Stomach (tissue), 9 donors: ENCODE results near the gene CETN1. TPM values are rescaled to one million over a fixed set of nuclear protein-coding genes. Genes with fewer than 3 reads are reported as not detected.
A peak's percentile ranks its signal among the peaks of the same experiment; 100 is the strongest.

Experiments
- DNase-seq, 2 donors: peaks; one replicate each; pipeline versions ENCODE4 v3.0.0 to v3.0.0-alpha.2; 2013 to 2019
- H3K27ac ChIP-seq, 5 donors: fragments of 200-600 bp in 4 of 5; sonication (generic) in 4 of 5; one replicate each; pipeline ENCODE4 v1.5.1; 2013 to 2019; ENCODE audit warnings: mild to moderate bottlenecking in 1 of 5, moderate library complexity in 1 of 5
- H3K27me3 ChIP-seq, 3 donors: fragments of 200-600 bp; sonication (generic); one replicate each; pipeline ENCODE4 v1.5.1; 2017 to 2019; ENCODE audit warnings: mixed run types in 1 of 3
- H3K36me3 ChIP-seq, 4 donors: fragments of 200-600 bp; sonication (generic); 1 replicate in 3 of 4; 2 replicates in 1 of 4; pipeline ENCODE4 v1.5.1; 2016 to 2019
- H3K4me1 ChIP-seq, 4 donors: fragments of 200-600 bp; sonication (generic); one replicate each; pipeline ENCODE4 v1.5.1; 2016 to 2019
- H3K4me3 ChIP-seq, 4 donors: fragments of 200-600 bp; sonication (generic) in 3 of 4; one replicate each; pipeline ENCODE4 v1.5.1; 2016 to 2019; ENCODE audit warnings: mild to moderate bottlenecking in 1 of 4
- H3K9me3 ChIP-seq, 4 donors: fragments of 200-600 bp; sonication (generic); one replicate each; pipeline ENCODE4 v1.5.1; 2016 to 2019
- CTCF ChIP-seq, 7 experiments: fragments of 450-650 bp in 4 of 7; fragments of 200-600 bp in 3 of 7; sonication (generic) in 3 of 7; IDR thresholded peaks; one replicate each; pipeline ENCODE4 v1.5.1; 2016 to 2019; ENCODE audit warnings: antibody characterized with exemption in 7 of 7, control low read depth in 2 of 7, mild to moderate bottlenecking in 1 of 7
- EP300 ChIP-seq: sonication (generic); formaldehyde crosslinking; IDR thresholded peaks from one replicate; pipeline ENCODE4 v1.6.1; 2017; ENCODE audit warnings: antibody characterized with exemption
- POLR2A ChIP-seq, 4 donors: fragments of 450-650 bp; IDR thresholded peaks; one replicate each; pipeline ENCODE4 v1.6.1; 2016; ENCODE audit warnings: antibody characterized with exemption in 4 of 4, control low read depth in 2 of 4, mild to moderate bottlenecking in 1 of 4, moderate library complexity in 1 of 4
- POLR2AphosphoS5 ChIP-seq, 3 donors: sonication (generic); formaldehyde crosslinking; IDR thresholded peaks; one replicate each; pipeline ENCODE4 v1.6.1; 2016; ENCODE audit warnings: antibody characterized with exemption in 3 of 3
- WGBS, 5 donors: extraction: QIAGEN DNeasy Blood & Tissue Kit in 3 of 5; methylation state at CpG; one replicate each; pipeline versions ENCODE4 v1.1.5 to v1.1.7; 2013 to 2018; 5-methylcytosine and 5-hydroxymethylcytosine counted together
- intact Hi-C: fragments of 100-400 bp; cut with DNase I; formaldehyde crosslinking; loops from one replicate; pipeline ENCODE4 v1.15.1; 2023; ENCODE audit warnings: low total_unique reads
- polyA plus RNA-seq, 3 donors: library from polyadenylated mRNA; stranded (reverse); fragments of 200-250 nt; gene quantifications; one replicate each; pipeline ENCODE4 v1.2.3, GENCODE V29; 2013
- total RNA-seq, 5 donors: library from RNA; depleted of rRNA; stranded (reverse); fragments of >200 nt; gene quantifications; one replicate each; pipeline versions ENCODE4 v1.1.0 to v1.2.3, GENCODE V29; 2014 to 2016
- donor health status: healthy with polysubstance abuse.
- donor health status: Bipolar disorder and iron deficiency.
- donor health status: healthy.

The CETN1 gene
- total and polyA plus RNA-seq, 8 donors: not detected

DNA sequence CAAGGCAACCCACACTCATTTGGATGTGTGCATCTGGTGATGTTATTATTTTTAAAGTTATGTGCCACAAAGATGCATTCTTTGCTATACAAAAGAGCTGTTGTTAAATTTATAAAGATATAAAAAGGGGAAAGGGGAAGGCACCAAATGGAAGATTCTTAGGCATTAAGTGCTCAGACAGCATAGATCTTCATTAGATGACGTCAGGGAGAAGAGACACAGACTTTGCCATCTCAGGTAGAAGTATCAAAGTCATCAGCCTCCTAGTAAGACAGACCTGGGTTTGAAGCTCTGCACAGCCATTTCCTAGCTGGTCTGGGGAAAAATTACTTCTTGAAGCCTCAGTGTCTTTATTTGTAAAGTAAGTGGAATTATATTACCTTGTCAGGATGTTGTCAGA is 15.4 kb downstream of the CETN1 start:
- Histone ChIP-seq H3K9me3 (peaks cover 0 to 4% (median 0%) of the 10 kb centered on the region in 4 donors), H3K4me1 (peaks cover 0 to 15% (median 6%) of the 10 kb centered on the region in 4 donors), H3K36me3 (no peaks in the 10 kb centered on the region), H3K4me3 (no peak overlapping the region), H3K27me3 (peaks cover 0 to 16% (median 0%) of the 10 kb centered on the region in 3 donors), H3K27ac (no peak overlapping the region)
- WGBS, 5 donors: 67 to 84% (median 81%) methylated on average over 1 of the region's 1 CpG
- DNase-seq: no peak
- no peak for TF ChIP-seq POLR2AphosphoS5 (IDR thresholded peaks at IDR 0.05)
- TF ChIP-seq EP300: no peak
- TF ChIP-seq CTCF (IDR thresholded peaks at IDR 0.05): no peak
- TF ChIP-seq POLR2A (IDR thresholded peaks at IDR 0.05): no peak
- intact Hi-C loops: no loop called here

DNA sequence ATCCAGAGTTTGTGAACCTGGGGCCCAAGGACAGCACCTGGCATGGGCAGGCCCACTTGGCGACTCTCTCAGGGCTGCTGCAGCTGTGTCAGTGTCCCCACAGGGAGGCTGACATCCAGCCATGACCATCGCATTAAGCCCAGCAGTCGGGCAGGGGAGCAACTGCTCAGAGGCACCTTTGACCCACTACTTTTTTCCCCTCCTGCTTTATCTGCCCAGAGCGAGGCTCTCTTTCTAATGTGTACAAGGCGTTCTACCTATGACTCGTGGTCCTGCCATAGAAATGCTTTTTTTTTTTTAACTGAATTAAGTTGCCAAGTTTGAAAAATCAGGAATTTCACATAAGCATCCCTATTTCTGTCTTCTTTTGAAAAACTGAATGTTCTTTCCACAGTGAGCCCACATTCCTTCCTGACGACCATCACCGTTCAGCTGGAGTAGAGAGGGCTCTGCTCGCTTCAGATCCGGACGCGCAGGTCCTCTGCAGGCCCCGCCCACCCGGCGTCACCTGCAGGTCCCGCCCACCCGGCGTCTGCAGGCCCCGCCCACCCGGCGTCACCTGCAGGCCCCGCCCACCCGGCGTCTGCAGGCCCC is 16.2 kb downstream of the CETN1 start:
- Histone ChIP-seq H3K4me3 (peak overlapping the region; percentile 7 to 40 (median 32)), H3K9me3 (no peaks in the 10 kb centered on the region), H3K4me1 (peaks cover 0 to 15% (median 6%) of the 10 kb centered on the region in 4 donors), H3K27ac (peak overlapping the region in 4 of 5 donors; percentile 11 to 36 (median 17)), H3K36me3 (no peaks in the 10 kb centered on the region), H3K27me3 (peaks cover 0 to 16% (median 0%) of the 10 kb centered on the region in 3 donors)
- intact Hi-C loops: no loop called here
- 9 to 19% (median 15%) methylated on average over 15 to 22 of the region's 24 CpGs for WGBS, 5 donors
- DNase-seq: peak in 1 of 2 donors; percentile 92
- TF ChIP-seq CTCF (IDR thresholded peaks at IDR 0.05) (no peak), EP300 (no peak), POLR2AphosphoS5 (IDR thresholded peaks at IDR 0.05) (peak in 1 of 3 donors; percentile 61), POLR2A (IDR thresholded peaks at IDR 0.05) (peak in 1 of 4 donors; percentile 19)

GRCh38 chr18:598124-598589 is 18.0 kb downstream of the CETN1 start:
- 68 to 83% (median 80%) methylated on average over 6 of the region's 6 CpGs for WGBS, 5 donors
- peaks cover 0 to 15% (median 6%) of the 10 kb centered on the region in 4 donors for H3K4me1 ChIP-seq
- H3K9me3 ChIP-seq: no peaks in the 10 kb centered on the region
- intact Hi-C loops: no loop called here
- peaks cover 0 to 16% (median 0%) of the 10 kb centered on the region in 3 donors for H3K27me3 ChIP-seq
- H3K27ac ChIP-seq: no peak overlapping the region
- peak in 1 of 2 donors; percentile 27 for DNase-seq
- no peak overlapping the region for H3K4me3 ChIP-seq
- TF ChIP-seq POLR2A (IDR thresholded peaks at IDR 0.05): no peak
- TF ChIP-seq CTCF (IDR thresholded peaks at IDR 0.05): no peak
- TF ChIP-seq POLR2AphosphoS5 (IDR thresholded peaks at IDR 0.05): no peak
- TF ChIP-seq EP300: no peak
- no peaks in the 10 kb centered on the region for H3K36me3 ChIP-seq

GRCh38 chr18:600107-600506 is 19.9 kb downstream of the CETN1 start:
- intact Hi-C loops: no loop called here
- peaks cover 0 to 15% (median 6%) of the 10 kb centered on the region in 4 donors for H3K4me1 ChIP-seq
- 47 to 61% (median 52%) methylated on average over 3 of the region's 3 CpGs for WGBS, 5 donors
- TF ChIP-seq POLR2A (IDR thresholded peaks at IDR 0.05): no peak
- no peak for TF ChIP-seq CTCF (IDR thresholded peaks at IDR 0.05)
- no peak for TF ChIP-seq POLR2AphosphoS5 (IDR thresholded peaks at IDR 0.05)
- TF ChIP-seq EP300: no peak
- H3K36me3 ChIP-seq: no peaks in the 10 kb centered on the region
- H3K27me3 ChIP-seq: peaks cover 0 to 16% (median 0%) of the 10 kb centered on the region in 3 donors
- DNase-seq: no peak
- H3K9me3 ChIP-seq: no peaks in the 10 kb centered on the region
- H3K4me3 ChIP-seq: no peak overlapping the region
- no peak overlapping the region for H3K27ac ChIP-seq
